ENCODE results near the gene MAP3K9. TPM values are rescaled to one million over a fixed set of nuclear protein-coding genes. Genes with fewer than 3 reads are reported as not detected.

MAP3K9 gene
- total and polyA plus RNA-seq, 10 of the 15 experiments (the other 5 are each of a cell fraction or from before 2014, with no cell fraction given) = 0.48 to 7.9 (median 2.9) TPM

DNA sequence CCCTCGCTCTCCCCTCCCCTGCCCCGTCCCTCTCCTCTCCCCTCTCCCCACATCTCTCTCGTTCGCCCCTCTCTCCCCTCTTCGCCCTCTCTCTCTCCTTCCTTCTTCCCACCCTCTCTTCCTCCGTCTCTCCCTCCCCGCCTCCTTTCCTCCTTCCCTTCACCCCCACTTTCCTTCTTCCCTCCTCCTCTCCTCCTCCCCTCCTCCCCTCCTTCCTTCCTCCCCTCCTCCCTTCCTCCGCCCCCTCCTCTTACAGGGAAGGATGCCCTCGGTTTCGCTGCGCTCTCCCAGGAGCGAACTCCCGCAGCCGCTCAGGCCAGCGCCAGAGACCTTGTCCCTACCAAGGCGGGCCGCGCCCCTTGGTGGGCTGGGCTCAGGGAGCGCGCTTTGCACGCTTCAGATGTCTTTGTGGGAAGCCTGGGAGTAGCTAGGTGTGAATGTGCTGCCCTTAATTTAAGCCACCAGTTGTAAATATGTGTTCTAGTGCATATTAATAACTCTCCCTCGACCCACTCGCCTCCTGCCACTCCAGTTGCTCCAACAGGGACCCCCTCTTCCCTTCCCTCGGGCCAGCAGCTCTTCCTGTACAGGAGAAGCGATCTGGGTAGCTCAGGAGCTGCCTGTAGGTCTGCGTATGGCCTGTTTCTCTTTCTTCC lies 13.3 kb upstream of the MAP3K9 start (continued):
- peak; percentile 25; the same call in 1 of the 2 replicates for TF ChIP-seq IKZF1 (conservative IDR thresholded peaks at IDR 0.05)
- no peak for TF ChIP-seq HDAC2 (IDR thresholded peaks at IDR 0.05)
- no peak for TF ChIP-seq MTA3 (IDR thresholded peaks at IDR 0.05; ENCODE audit: borderline replicate concordance, low read length)
- TF ChIP-seq ZSCAN29 (IDR thresholded peaks at IDR 0.05) = no peak
- TF ChIP-seq HDGF (IDR thresholded peaks at IDR 0.05) = 0 out of 2 replicates have a peak, but pooled peaks have one; percentile 12
- no peak for TF ChIP-seq SIX5 (IDR thresholded peaks at IDR 0.05; ENCODE audit: low read depth, low read length, severe bottlenecking)

DNA sequence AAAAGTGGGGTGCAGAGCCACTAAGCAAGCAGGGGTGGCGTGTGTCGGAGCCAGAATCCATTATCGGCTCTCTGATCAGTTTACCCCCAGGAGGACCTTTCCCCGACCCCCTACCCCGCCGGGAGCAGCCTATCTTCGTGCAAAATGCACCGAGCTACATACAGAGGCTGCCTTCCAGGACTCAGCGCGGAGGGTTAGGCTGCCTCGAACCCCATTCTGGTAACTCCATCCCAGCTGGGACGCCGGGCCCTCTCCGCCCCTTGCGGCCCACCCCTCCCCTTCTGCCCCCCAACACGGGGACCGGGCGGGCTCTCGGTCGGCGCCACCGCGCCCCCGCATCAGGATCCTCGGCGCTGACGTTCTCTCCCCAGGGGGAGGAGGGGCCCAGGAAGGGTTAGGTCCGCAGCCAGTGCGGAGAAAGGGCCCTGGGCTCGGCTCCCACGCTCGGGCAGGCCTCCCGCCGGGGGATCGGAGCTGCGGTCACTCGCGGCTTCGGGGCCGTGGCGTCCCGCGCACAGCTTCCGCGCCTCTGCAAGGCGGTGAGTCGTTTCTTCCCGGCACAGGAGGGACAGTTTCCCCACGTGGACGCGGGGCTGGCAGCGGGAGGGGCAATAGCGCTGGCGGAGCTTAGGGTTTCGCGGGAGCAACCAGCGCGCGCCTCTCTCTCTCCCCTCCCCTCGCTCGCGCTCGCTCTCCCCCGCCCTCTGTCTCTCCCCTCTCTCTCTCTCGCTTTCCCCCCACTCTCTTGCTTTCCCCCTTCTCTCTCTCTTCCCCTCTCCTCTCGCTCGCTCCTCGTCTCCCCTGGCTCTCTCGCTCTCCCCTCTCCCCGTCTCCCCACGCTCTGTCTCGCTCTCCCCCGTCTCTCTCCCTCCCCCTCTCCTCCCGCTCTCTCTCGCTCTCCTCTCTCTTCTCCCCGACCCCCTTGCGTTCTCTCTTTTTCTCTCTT lies 12.5 kb upstream of the MAP3K9 start:
- intact Hi-C loops (cut with micrococcal nuclease; ENCODE audit: unreplicated experiment) = no loop called here
- no peak for DNase-seq (ENCODE audit: low read depth, low spot score)
- Histone ChIP-seq H3K9me3 (replicated peaks; ENCODE audit: control insufficient read depth, insufficient read depth, low read length) (no peaks in the 10 kb centered on the region; the same call in 2 of the 3 replicates), H3K4me3 (peak overlapping the region; percentile 74), H2AFZ (ENCODE audit: control insufficient read depth, low read depth, low read length) (peak overlapping the region; percentile 66), H3K4me2 (ENCODE audit: control insufficient read depth, insufficient read depth) (peak overlapping the region; percentile 92), H3K27ac (ENCODE audit: control insufficient read depth, insufficient read depth) (no peak overlapping the region), H3K9ac (ENCODE audit: control insufficient read depth, insufficient read depth, low read length) (peak overlapping the region; percentile 40; the same call in 1 of the 2 replicates), H3K27me3 (replicated peaks in 1 of 2; ENCODE audit: control insufficient read depth in 2 of 2, insufficient read depth in 2 of 2, low read length in 1 of 2) (peaks cover 0 to 5% of the 10 kb centered on the region in 2 experiments; a peak in 1 of 4 replicates), H4K20me1 (ENCODE audit: control insufficient read depth, insufficient read depth) (no peaks in the 10 kb centered on the region), H3K36me3 (ENCODE audit: control insufficient read depth in 2 of 2, insufficient read depth in 2 of 2, low read length in 1 of 2) (no peaks in the 10 kb centered on the region), H3K79me2 (ENCODE audit: control insufficient read depth, insufficient read depth, low read length) (no peaks in the 10 kb centered on the region), H3K4me1 (ENCODE audit: control insufficient read depth, insufficient read depth, low read length) (peaks cover 4% of the 10 kb centered on the region; the same call in 1 of the 2 replicates)
- 9% methylated on average over 59 of the region's 77 CpGs for WGBS (ENCODE audit: insufficient coverage, insufficient replicate concordance, low lambda C conversion rate, missing lambda C conversion rate)
- RAD21 ChIA-PET (ENCODE audit: unreplicated experiment) = interaction anchor here (1.0 to 8.6 kb wide), 10 partner anchors 8 to 201 kb away, joined by 3 to 98 read pairs (median 6); partner anchors contain the start of genes MAP3K9 and PCNX1
- no TSS peak for BruUV-seq (replicated peaks)
- in situ Hi-C loops (cut with MboI) = no loop called here
- peak; percentile 67 for ATAC-seq
- SMC1A ChIA-PET (ENCODE audit: uncharacterized antibody, unreplicated experiment) = interaction anchor here (0.6 to 9.6 kb wide), 10 partner anchors 10 to 198 kb away, joined by 3 to 119 read pairs (median 4); no protein-coding TSS in a partner anchor
- CTCF ChIA-PET = interaction anchor here (0.9 to 10.9 kb wide), 12 partner anchors 12 to 229 kb away, joined by 3 to 160 read pairs (median 4); partner anchors contain the start of gene MAP3K9
- FAIRE-seq = no peak
- POLR2A ChIA-PET = interaction anchor here (0.5 to 1.8 kb wide), 8 partner anchors 20 to 708 kb away, joined by 3 to 5 read pairs (median 3); no protein-coding TSS in a partner anchor
- TF ChIP-seq POLR2A (IDR thresholded peaks at IDR 0.05; ENCODE audit: low read depth, low read length) (peak; percentile 63), CBFB (IDR thresholded peaks at IDR 0.05; ENCODE audit: low read depth) (peak; percentile 37; the same call in 1 of the 2 replicates), IKZF1 (conservative IDR thresholded peaks at IDR 0.05) (peak; percentile 74), KDM1A (IDR thresholded peaks at IDR 0.05; ENCODE audit: borderline replicate concordance) (no peak), SIN3A (IDR thresholded peaks at IDR 0.05; ENCODE audit: low read depth, low read length) (peak; percentile 49; the same call in 1 of the 2 replicates), DPF2 (IDR thresholded peaks at IDR 0.05) (peak; percentile 59; the same call in 1 of the 2 replicates), HDGF (IDR thresholded peaks at IDR 0.05) (peak; percentile 71; the same call in 1 of the 2 replicates), NBN (IDR thresholded peaks at IDR 0.05) (peak; percentile 76; the same call in 1 of the 2 replicates), GATAD2B (conservative IDR thresholded peaks at IDR 0.05; ENCODE audit: low read depth) (peak; percentile 73; the same call in 1 of the 2 replicates)
- TF ChIP-seq, protein P1, sequence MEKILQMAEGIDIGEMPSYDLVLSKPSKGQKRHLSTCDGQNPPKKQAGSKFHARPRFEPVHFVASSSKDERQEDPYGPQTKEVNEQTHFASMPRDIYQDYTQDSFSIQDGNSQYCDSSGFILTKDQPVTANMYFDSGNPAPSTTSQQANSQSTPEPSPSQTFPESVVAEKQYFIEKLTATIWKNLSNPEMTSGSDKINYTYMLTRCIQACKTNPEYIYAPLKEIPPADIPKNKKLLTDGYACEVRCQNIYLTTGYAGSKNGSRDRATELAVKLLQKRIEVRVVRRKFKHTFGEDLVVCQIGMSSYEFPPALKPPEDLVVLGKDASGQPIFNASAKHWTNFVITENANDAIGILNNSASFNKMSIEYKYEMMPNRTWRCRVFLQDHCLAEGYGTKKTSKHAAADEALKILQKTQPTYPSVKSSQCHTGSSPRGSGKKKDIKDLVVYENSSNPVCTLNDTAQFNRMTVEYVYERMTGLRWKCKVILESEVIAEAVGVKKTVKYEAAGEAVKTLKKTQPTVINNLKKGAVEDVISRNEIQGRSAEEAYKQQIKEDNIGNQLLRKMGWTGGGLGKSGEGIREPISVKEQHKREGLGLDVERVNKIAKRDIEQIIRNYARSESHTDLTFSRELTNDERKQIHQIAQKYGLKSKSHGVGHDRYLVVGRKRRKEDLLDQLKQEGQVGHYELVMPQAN (conservative IDR thresholded peaks at IDR 0.05) = peak; percentile 62; the same call in 1 of the 2 replicates
- TF ChIP-seq, protein P2, sequence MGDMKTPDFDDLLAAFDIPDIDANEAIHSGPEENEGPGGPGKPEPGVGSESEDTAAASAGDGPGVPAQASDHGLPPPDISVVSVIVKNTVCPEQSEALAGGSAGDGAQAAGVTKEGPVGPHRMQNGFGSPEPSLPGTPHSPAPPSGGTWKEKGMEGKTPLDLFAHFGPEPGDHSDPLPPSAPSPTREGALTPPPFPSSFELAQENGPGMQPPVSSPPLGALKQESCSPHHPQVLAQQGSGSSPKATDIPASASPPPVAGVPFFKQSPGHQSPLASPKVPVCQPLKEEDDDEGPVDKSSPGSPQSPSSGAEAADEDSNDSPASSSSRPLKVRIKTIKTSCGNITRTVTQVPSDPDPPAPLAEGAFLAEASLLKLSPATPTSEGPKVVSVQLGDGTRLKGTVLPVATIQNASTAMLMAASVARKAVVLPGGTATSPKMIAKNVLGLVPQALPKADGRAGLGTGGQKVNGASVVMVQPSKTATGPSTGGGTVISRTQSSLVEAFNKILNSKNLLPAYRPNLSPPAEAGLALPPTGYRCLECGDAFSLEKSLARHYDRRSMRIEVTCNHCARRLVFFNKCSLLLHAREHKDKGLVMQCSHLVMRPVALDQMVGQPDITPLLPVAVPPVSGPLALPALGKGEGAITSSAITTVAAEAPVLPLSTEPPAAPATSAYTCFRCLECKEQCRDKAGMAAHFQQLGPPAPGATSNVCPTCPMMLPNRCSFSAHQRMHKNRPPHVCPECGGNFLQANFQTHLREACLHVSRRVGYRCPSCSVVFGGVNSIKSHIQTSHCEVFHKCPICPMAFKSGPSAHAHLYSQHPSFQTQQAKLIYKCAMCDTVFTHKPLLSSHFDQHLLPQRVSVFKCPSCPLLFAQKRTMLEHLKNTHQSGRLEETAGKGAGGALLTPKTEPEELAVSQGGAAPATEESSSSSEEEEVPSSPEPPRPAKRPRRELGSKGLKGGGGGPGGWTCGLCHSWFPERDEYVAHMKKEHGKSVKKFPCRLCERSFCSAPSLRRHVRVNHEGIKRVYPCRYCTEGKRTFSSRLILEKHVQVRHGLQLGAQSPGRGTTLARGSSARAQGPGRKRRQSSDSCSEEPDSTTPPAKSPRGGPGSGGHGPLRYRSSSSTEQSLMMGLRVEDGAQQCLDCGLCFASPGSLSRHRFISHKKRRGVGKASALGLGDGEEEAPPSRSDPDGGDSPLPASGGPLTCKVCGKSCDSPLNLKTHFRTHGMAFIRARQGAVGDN (IDR thresholded peaks at IDR 0.05) = peak; percentile 31; the same call in 1 of the 2 replicates
